Brain microvascular endothelial cell (primary cell): Measurements from ENCODE around the gene TMEM219.

ENCODE experiments used
- DNase-seq: peaks from one replicate; pipeline ENCODE4 v3.0.0-alpha.2; 2020
- H3K27ac ChIP-seq: fragments of 250-450 bp; sonication (Bioruptor Pico); 2 replicates; pipeline ENCODE4 v1.5.1; 2020; ENCODE audit warnings: mild to moderate bottlenecking, moderate library complexity
- H3K27me3 ChIP-seq: fragments of 250-450 bp; sonication (Bioruptor Pico); replicated peaks from 2 replicates; pipeline ENCODE4 v1.5.1; 2020; ENCODE audit warnings: mild to moderate bottlenecking
- H3K36me3 ChIP-seq: fragments of 250-450 bp; sonication (Bioruptor Pico); replicated peaks from 2 replicates; pipeline ENCODE4 v1.5.1; 2020; ENCODE audit warnings: mild to moderate bottlenecking
- H3K4me3 ChIP-seq: 2 replicates; pipeline ENCODE4 v1.5.1; 2011; ENCODE audit warnings: low read depth, mild to moderate bottlenecking, control low read depth, low read length, moderate library complexity
- in situ Hi-C: cut with HindIII; loops from 2 replicates; pipeline ENCODE4 v1.10.0; 2017; ENCODE audit warnings: low sequenced_read_pairs, low pct_ligation_motif_present
- TF ChIP-seq, protein P1 (sequence below): IDR thresholded peaks from 2 replicates; pipeline ENCODE4 v1.5.1; 2011; ENCODE audit warnings: low read depth, mild to moderate bottlenecking, moderate library complexity, low read length, control low read depth, inconsistent platforms; ENCODE audit errors: missing control alignments

TMEM219 gene

DNA sequence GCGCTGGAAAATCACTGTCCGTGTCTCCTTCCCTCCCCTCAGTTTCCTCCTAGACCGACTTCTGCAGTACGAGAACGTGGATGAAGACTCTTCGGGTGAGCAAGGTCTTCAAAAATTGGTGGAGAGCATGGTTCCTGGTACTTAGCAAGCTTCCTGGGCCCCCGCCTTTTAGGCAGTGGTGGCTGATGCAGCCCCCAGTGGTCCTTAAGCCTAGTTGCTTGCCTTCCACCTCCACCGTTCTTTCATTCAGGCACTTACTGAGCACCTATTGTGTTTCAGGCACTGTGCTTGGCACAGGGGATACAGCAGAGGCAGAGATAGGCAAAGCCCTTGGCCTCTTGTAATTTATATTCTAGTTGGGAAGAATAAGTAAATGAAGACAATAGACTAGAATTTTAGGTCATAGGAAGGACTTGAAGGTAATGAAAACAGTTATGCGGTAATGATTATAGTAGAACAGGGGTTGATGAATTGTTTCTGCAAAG lies 34.9 kb downstream of the TMEM219 start:
- no peak for DNase-seq
- H3K27ac ChIP-seq: no peak overlapping the region
- peaks cover 16% of the 10 kb centered on the region for H3K36me3 ChIP-seq
- no peaks in the 10 kb centered on the region for H3K27me3 ChIP-seq
- TF ChIP-seq, protein P1, sequence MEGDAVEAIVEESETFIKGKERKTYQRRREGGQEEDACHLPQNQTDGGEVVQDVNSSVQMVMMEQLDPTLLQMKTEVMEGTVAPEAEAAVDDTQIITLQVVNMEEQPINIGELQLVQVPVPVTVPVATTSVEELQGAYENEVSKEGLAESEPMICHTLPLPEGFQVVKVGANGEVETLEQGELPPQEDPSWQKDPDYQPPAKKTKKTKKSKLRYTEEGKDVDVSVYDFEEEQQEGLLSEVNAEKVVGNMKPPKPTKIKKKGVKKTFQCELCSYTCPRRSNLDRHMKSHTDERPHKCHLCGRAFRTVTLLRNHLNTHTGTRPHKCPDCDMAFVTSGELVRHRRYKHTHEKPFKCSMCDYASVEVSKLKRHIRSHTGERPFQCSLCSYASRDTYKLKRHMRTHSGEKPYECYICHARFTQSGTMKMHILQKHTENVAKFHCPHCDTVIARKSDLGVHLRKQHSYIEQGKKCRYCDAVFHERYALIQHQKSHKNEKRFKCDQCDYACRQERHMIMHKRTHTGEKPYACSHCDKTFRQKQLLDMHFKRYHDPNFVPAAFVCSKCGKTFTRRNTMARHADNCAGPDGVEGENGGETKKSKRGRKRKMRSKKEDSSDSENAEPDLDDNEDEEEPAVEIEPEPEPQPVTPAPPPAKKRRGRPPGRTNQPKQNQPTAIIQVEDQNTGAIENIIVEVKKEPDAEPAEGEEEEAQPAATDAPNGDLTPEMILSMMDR: no peak
- H3K4me3 ChIP-seq: peak overlapping the region; percentile 97
- in situ Hi-C loops: no loop called here

GRCh38 chr16:29999605-30000004 lies 37.7 kb downstream of the TMEM219 start:
- in situ Hi-C loops: no loop called here
- Histone ChIP-seq H3K4me3 (no peak overlapping the region), H3K36me3 (no peaks in the 10 kb centered on the region), H3K27ac (no peak overlapping the region), H3K27me3 (no peaks in the 10 kb centered on the region)
- DNase-seq: no peak
- TF ChIP-seq, protein P1: no peak

- TF ChIP-seq, protein P1: peak; percentile 38
- no peak overlapping the region for H3K27ac ChIP-seq
- H3K36me3 ChIP-seq: no peaks in the 10 kb centered on the region
These were observed 39.1 kb downstream of the TMEM219 start for GRCh38 chr16:30000735-30001631.

GRCh38 chr16:30002614-30003346 lies 40.9 kb downstream of the TMEM219 start:
- Histone ChIP-seq H3K36me3 (no peaks in the 10 kb centered on the region), H3K27me3 (no peaks in the 10 kb centered on the region), H3K27ac (no peak overlapping the region), H3K4me3 (no peak overlapping the region)
- no peak for DNase-seq
- TF ChIP-seq, protein P1: no peak
- in situ Hi-C loops: no loop called here

More at GRCh38 chr16:30000735-30001631, 39.1 kb downstream of the TMEM219 start:
- Histone ChIP-seq H3K4me3 (no peak overlapping the region), H3K27me3 (no peaks in the 10 kb centered on the region)
- no peak for DNase-seq
- in situ Hi-C loops: no loop called here

- no peak overlapping the region for H3K27ac ChIP-seq
These were observed 42.0 kb downstream of the TMEM219 start for GRCh38 chr16:30003670-30004423.

More at GRCh38 chr16:30003670-30004423, 42.0 kb downstream of the TMEM219 start:
- in situ Hi-C loops: no loop called here
- no peaks in the 10 kb centered on the region for H3K27me3 ChIP-seq
- no peaks in the 10 kb centered on the region for H3K36me3 ChIP-seq
- no peak overlapping the region for H3K4me3 ChIP-seq
- TF ChIP-seq, protein P1: no peak
- DNase-seq: no peak
